ENCODE results near the gene AGFG1.
"Not testable (repeated sequence)": the region's sequence is repeated elsewhere in the genome, so short reads cannot be mapped to it uniquely, and the experiment has no call there.

AGFG1 gene

DNA sequence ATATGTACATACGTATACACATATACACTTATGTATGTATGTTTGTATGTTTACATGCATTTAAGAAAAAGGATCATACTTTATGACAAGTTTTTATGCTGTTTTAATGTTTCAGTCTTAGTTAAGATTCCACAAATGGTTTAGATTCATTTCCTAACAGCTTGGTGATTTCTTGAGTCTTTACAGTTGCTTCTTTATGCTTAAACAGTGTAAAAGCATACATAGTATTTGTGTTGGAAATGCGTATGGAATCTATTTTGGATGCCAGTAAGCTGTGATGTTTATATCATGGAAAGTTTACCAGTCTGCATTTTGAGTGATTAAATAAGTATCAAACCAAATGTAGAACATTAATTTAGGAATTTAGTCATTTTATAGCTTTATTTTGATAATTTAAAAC is 55.4 kb downstream of the AGFG1 start:
- peaks cover 11% of the 10 kb centered on the region for H3K4me1 Mint-ChIP-seq
- no peaks in the 10 kb centered on the region for H3K9me3 Mint-ChIP-seq
- DNase-seq = no peak
- no peaks in the 10 kb centered on the region for H3K27me3 Mint-ChIP-seq
- H3K4me3 Mint-ChIP-seq = no peak overlapping the region
- H3K27ac Mint-ChIP-seq = no peak overlapping the region
- no peak for ATAC-seq

GRCh38 chr2:227528803-227529202 is 56.8 kb downstream of the AGFG1 start:
- peak; percentile 39 for ATAC-seq
- H3K4me1 Mint-ChIP-seq = peaks cover 11% of the 10 kb centered on the region
- no peak for DNase-seq
- no peaks in the 10 kb centered on the region for H3K27me3 Mint-ChIP-seq
- no peak overlapping the region for H3K4me3 Mint-ChIP-seq
- H3K27ac Mint-ChIP-seq = no peak overlapping the region
- no peaks in the 10 kb centered on the region for H3K9me3 Mint-ChIP-seq

GRCh38 chr2:227529871-227530270 is 57.9 kb downstream of the AGFG1 start:
- ATAC-seq = no peak
- H3K9me3 Mint-ChIP-seq = no peaks in the 10 kb centered on the region
- no peak overlapping the region for H3K4me3 Mint-ChIP-seq
- no peak for DNase-seq
- H3K27ac Mint-ChIP-seq = no peak overlapping the region
- H3K4me1 Mint-ChIP-seq = peaks cover 11% of the 10 kb centered on the region
- no peaks in the 10 kb centered on the region for H3K27me3 Mint-ChIP-seq

DNA sequence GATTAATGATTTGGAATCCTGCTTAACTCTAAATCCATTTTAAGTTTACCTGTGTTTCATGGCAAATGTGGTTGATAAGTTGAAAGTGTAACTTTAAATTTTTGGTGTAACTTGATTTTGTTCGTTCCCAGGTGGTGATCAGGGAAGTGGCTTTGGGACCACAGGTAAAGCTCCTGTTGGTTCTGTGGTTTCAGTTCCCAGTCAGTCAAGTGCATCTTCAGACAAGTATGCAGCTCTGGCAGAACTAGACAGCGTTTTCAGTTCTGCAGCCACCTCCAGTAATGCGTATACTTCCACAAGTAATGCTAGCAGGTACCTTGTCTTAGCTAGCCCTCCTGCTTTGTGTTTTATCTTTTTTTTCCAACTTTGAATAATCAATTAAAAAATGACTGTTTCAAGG is 62.8 kb downstream of the AGFG1 start:
- Mint-ChIP-seq H3K9me3 (no peaks in the 10 kb centered on the region), H3K27me3 (no peaks in the 10 kb centered on the region), H3K4me3 (no peak overlapping the region), H3K27ac (no peak overlapping the region), H3K4me1 (peaks cover 12% of the 10 kb centered on the region)
- ATAC-seq (no peak), DNase-seq (no peak)

DNA sequence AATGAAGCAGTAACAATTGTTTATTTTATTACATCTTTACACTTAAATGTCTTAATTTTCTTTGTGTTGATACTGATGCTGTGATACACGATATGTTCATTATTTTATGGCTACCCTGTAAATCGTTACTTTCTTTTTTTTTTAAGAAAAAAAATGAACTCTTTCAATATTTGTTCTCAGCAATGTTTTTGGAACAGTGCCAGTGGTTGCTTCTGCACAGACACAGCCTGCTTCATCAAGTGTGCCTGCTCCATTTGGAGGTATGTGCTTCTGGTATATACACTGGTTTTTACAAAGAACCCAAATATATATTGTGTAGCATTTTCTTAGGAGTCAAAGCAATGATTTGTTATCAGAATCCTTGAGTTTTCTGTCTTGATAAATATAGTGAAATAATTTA is 64.5 kb downstream of the AGFG1 start:
- ATAC-seq (no peak), DNase-seq (no peak)
- Mint-ChIP-seq H3K4me1 (peaks cover 9% of the 10 kb centered on the region), H3K4me3 (no peak overlapping the region), H3K27ac (peak overlapping the region in 1 of 2 donors; percentile 33), H3K9me3 (peaks cover 8% of the 10 kb centered on the region in 2 donors), H3K27me3 (no peaks in the 10 kb centered on the region)

DNA sequence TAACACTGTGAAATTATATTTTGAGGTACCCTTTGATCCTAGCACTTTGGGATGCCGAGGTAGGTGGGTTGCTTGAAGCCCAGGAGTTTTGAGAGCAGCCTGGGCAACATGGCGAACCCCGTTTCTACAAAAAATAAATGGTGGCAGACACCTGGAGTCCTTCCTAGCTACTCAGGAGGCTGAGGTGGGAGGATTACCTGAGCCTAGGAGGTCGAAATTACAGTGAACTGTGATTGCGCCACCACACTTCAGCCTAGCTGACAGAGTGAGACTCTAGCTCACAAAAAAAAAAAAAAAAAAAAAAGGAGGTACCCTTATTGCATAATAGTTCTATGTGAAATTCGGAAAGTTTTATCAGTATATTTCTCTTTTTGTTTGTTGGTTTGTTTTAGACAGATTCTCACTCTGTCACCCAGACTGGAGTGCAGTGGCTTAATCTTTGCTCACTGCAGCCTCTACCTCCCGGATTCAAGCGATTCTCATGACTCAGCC is 67.6 kb downstream of the AGFG1 start:
- Mint-ChIP-seq H3K4me1 (peaks cover 28% of the 10 kb centered on the region), H3K4me3 (no peak overlapping the region), H3K27ac (no peak overlapping the region), H3K27me3 (no peaks in the 10 kb centered on the region), H3K9me3 (peaks cover 8 to 9% of the 10 kb centered on the region in 2 donors)
- DNase-seq = no peak
- no peak for ATAC-seq

GRCh38 chr2:227540352-227540751 is 68.4 kb downstream of the AGFG1 start:
- H3K4me1 Mint-ChIP-seq = peaks cover 36% of the 10 kb centered on the region
- not testable (repeated sequence) for DNase-seq, H3K4me3 Mint-ChIP-seq, H3K27ac Mint-ChIP-seq, H3K27me3 Mint-ChIP-seq, ATAC-seq, H3K9me3 Mint-ChIP-seq

DNA sequence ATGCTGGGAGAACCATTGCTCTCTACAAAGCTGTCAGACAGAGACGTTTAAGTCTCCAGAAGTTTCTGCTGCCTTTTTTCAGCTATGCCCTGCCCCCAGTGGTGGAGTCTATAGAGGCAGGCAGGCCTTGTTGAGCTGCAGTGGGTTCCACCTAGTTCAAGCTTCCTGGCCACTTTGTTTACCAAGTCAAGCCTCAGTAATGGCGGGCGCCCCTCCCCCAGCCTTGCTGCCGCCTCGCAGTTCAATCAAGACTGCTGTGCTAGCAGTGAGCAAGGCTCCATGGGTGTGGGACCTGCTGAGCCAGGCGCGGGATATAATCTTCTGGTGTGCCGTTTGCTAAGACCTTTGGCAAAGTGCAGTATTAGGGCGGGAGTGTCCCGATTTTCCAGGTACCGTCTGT is 74.0 kb downstream of the AGFG1 start:
- Mint-ChIP-seq H3K27ac (no peak overlapping the region), H3K4me1 (peaks cover 29% of the 10 kb centered on the region), H3K9me3 (peaks cover 4 to 6% of the 10 kb centered on the region in 2 donors), H3K4me3 (no peak overlapping the region), H3K27me3 (no peaks in the 10 kb centered on the region)
- peak in 1 of 2 donors; percentile 18 for DNase-seq
- ATAC-seq = no peak

DNA sequence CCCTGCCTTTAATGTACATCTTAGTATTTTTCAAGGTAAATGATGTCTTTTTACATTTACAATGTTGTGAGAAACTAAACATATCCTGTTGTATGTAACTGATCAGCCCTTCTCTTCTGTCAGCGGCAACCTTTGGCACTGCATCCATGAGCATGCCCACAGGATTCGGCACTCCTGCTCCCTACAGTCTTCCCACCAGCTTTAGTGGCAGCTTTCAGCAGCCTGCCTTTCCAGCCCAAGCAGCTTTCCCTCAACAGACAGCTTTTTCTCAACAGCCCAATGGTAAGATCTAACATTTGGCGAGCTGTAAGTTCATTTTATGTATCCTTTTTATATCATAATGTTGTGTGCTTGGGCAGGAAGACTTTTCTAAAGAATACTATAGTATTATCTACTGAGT is 79.9 kb downstream of the AGFG1 start:
- Mint-ChIP-seq H3K4me3 (no peak overlapping the region), H3K27me3 (no peaks in the 10 kb centered on the region), H3K27ac (no peak overlapping the region), H3K9me3 (no peaks in the 10 kb centered on the region), H3K4me1 (no peaks in the 10 kb centered on the region)
- ATAC-seq (no peak), DNase-seq (no peak)

- Mint-ChIP-seq H3K4me3 (no peak overlapping the region), H3K27ac (no peak overlapping the region), H3K4me1 (no peaks in the 10 kb centered on the region), H3K9me3 (no peaks in the 10 kb centered on the region), H3K27me3 (no peaks in the 10 kb centered on the region)
- DNase-seq (no peak), ATAC-seq (no peak)
Measured at GRCh38 chr2:227562581-227562980, 90.6 kb downstream of the AGFG1 start.

DNA sequence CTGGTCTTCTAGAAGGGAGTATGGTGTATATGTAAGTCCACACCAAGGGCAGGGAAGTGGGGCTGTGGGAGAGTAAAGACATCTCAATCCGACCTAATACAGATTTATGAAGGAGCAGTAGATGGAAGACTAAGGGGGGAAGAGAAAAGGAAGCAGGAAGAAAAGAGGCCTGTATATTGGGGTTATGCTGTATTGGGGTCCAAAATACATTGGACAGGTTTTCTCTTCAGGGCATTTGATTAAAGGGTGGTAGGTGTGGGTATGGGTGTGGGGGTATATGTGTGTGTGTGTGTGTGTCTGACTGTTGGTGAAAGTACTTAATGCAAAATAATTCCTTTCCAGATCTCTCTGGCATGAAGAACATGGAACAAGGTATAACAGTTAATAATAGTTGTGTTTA is 93.1 kb downstream of the AGFG1 start:
- Mint-ChIP-seq H3K4me3 (no peak overlapping the region), H3K27ac (no peak overlapping the region), H3K9me3 (no peaks in the 10 kb centered on the region), H3K4me1 (no peaks in the 10 kb centered on the region), H3K27me3 (no peaks in the 10 kb centered on the region)
- ATAC-seq = no peak
- DNase-seq = no peak

GRCh38 chr2:227566012-227566411 is 94.1 kb downstream of the AGFG1 start:
- no peak for ATAC-seq

GRCh38 chr2:227568852-227569169 is 96.9 kb downstream of the AGFG1 start:
- Mint-ChIP-seq H3K4me3 (no peak overlapping the region), H3K27me3 (peaks cover 11% of the 10 kb centered on the region), H3K9me3 (no peaks in the 10 kb centered on the region), H3K27ac (no peak overlapping the region), H3K4me1 (no peaks in the 10 kb centered on the region)
- no peak for ATAC-seq
- no peak for DNase-seq

More at GRCh38 chr2:227566012-227566411, 94.1 kb downstream of the AGFG1 start:
- Mint-ChIP-seq H3K9me3 (no peaks in the 10 kb centered on the region), H3K4me3 (no peak overlapping the region), H3K27me3 (no peaks in the 10 kb centered on the region), H3K4me1 (no peaks in the 10 kb centered on the region), H3K27ac (no peak overlapping the region)
- DNase-seq = no peak

DNA sequence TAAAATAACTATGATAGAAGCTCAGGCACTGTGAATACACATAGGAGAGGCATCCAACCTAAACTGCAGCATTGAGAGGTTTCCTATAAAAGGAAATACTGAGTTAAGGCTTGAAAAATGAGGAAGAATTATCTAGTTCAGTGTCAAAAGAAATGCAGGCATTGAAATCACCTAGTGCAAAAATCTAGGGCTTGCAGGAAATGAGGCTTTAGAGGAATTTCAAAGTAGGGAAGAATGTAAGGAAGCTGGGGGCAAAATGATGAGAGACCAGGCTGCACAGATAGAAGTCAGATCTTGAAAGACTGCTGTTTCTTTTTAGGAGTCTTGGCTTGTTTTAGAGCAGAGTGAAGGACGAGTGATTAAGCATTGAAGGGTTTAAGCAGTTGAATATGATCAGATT is 98.7 kb downstream of the AGFG1 start:
- H3K27ac Mint-ChIP-seq = no peak overlapping the region
- DNase-seq (no peak), ATAC-seq (no peak)
- H3K4me1 Mint-ChIP-seq = no peaks in the 10 kb centered on the region
- no peaks in the 10 kb centered on the region for H3K9me3 Mint-ChIP-seq
- no peak overlapping the region for H3K4me3 Mint-ChIP-seq
- H3K27me3 Mint-ChIP-seq = peaks cover 11% of the 10 kb centered on the region

DNA sequence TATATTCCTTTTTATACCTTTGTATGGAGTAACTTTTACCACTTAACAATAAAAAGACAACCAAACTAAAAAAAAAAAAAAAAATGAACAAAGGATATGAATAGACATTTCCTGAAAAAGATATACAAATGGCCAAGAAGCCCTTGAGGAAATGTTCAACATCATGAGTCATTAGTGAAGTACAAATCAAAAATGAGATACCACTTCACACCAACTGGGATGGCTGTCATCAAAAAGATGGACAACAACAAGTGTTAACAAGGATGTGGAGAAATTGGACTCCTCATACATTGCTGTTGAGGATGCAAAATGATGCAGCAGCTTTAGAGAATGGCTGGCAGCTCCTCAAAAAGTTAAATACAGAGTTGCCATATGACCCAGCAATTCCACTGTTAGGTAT is 104.2 kb downstream of the AGFG1 start:
- DNase-seq (no peak), ATAC-seq (no peak)
- Mint-ChIP-seq H3K27me3 (peaks cover 48% of the 10 kb centered on the region), H3K4me1 (no peaks in the 10 kb centered on the region), H3K9me3 (peaks cover 0 to under 1% of the 10 kb centered on the region in 2 donors), H3K27ac (no peak overlapping the region), H3K4me3 (no peak overlapping the region)

DNA sequence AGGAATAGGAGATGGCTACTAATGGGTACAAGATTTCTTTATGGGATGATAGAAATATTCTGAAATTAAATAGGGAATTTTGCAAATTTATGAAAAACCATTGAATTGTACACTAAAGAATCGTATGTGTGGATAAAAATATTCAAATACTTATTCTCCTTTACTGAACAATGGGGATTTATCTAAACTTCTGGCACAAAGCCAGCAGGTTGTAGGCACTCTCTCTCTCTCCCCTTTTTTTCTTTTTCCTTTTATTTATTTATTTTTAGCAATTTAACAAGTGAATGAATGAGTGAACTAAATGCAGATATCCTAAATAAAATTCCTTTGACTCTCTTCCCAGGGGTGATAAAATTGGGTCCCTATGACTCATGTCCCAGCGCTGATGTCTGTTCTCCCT is 104.9 kb downstream of the AGFG1 start:
- no peak overlapping the region for H3K27ac Mint-ChIP-seq
- no peak for ATAC-seq
- no peak overlapping the region for H3K4me3 Mint-ChIP-seq
- H3K9me3 Mint-ChIP-seq = peaks cover 0 to 4% of the 10 kb centered on the region in 2 donors
- peaks cover 51% of the 10 kb centered on the region for H3K27me3 Mint-ChIP-seq
- no peaks in the 10 kb centered on the region for H3K4me1 Mint-ChIP-seq
- DNase-seq = no peak

DNA sequence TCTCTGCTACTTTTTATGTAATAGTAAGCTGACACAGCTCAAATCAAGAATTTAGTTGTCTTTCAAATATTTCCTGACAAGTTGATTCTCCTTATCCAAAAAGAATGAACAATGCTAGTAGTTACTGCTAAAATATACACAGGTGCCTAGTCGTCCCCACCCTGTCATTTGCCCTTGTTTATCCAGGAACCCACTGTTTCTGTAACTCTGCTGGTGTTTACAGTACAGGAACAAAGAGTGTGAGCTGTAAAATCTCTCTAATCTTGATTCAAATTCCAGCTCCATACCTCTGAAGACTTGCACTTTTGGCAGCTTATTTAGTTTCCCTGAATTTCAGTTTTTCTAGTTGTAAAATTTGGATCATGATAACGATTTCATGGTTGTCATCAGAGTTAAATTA is 105.6 kb downstream of the AGFG1 start:
- Mint-ChIP-seq H3K4me3 (no peak overlapping the region), H3K4me1 (no peaks in the 10 kb centered on the region), H3K27me3 (peaks cover 59% of the 10 kb centered on the region), H3K9me3 (peaks cover 7 to 11% of the 10 kb centered on the region in 2 donors), H3K27ac (no peak overlapping the region)
- ATAC-seq (no peak), DNase-seq (no peak)
